GM23338 (cell line): Measurements from ENCODE around the gene RHOF.

Experiments used
- CREB1 ChIP-seq: fragments of 250-450 bp; sonication (Bioruptor Pico); IDR thresholded peaks from 2 replicates; pipeline ENCODE4 v1.5.0; 2020; ENCODE audit warnings: low read depth, mild to moderate bottlenecking, moderate library complexity
- CTCF ChIP-seq, 2 experiments: fragments of 200-600 bp in 1 of 2; sonication (generic) in 1 of 2; conservative IDR thresholded peaks; 2 replicates each; pipeline versions ENCODE4 v1.5.1 to v1.6.1; 2016 to 2017; ENCODE audit warnings: antibody characterized with exemption in 2 of 2, low read depth in 2 of 2, mild to moderate bottlenecking in 2 of 2, moderate library complexity in 1 of 2
- EZH2 ChIP-seq: fragments of 200-600 bp; sonication (generic); IDR thresholded peaks from one replicate; pipeline ENCODE4 v1.8.0; 2017; ENCODE audit warnings: antibody characterized with exemption, mild to moderate bottlenecking, low read depth; ENCODE audit not compliant: unreplicated experiment
- EZH2phosphoT487 ChIP-seq: fragments of 200-600 bp; sonication (generic); IDR thresholded peaks from one replicate; pipeline ENCODE4 v1.8.1; 2018; ENCODE audit warnings: antibody characterized with exemption; ENCODE audit not compliant: unreplicated experiment
- JUNB ChIP-seq: IDR thresholded peaks from one replicate; pipeline ENCODE4 v1.6.1; 2016; ENCODE audit warnings: antibody characterized with exemption; ENCODE audit not compliant: unreplicated experiment
- NANOG ChIP-seq: IDR thresholded peaks from 2 replicates; pipeline ENCODE4 v1.6.1; 2016; ENCODE audit warnings: antibody characterized with exemption, borderline replicate concordance
- POLR2AphosphoS5 ChIP-seq: IDR thresholded peaks from 2 replicates; pipeline ENCODE4 v1.6.1; 2016; ENCODE audit warnings: antibody characterized with exemption, low read depth
- STAT1 ChIP-seq: IDR thresholded peaks from one replicate; pipeline ENCODE4 v1.6.1; 2016; ENCODE audit warnings: antibody characterized with exemption; ENCODE audit not compliant: unreplicated experiment
- ZNF331 ChIP-seq: fragments of 250-450 bp; sonication (Bioruptor Pico); IDR thresholded peaks from 2 replicates; pipeline ENCODE4 v1.5.0; 2020; ENCODE audit warnings: low read depth, mild to moderate bottlenecking, moderate library complexity
- TF ChIP-seq, protein P1 (sequence below): IDR thresholded peaks from one replicate; pipeline ENCODE4 v1.6.1; 2018; ENCODE audit warnings: antibody characterized with exemption; ENCODE audit not compliant: unreplicated experiment

DNA sequence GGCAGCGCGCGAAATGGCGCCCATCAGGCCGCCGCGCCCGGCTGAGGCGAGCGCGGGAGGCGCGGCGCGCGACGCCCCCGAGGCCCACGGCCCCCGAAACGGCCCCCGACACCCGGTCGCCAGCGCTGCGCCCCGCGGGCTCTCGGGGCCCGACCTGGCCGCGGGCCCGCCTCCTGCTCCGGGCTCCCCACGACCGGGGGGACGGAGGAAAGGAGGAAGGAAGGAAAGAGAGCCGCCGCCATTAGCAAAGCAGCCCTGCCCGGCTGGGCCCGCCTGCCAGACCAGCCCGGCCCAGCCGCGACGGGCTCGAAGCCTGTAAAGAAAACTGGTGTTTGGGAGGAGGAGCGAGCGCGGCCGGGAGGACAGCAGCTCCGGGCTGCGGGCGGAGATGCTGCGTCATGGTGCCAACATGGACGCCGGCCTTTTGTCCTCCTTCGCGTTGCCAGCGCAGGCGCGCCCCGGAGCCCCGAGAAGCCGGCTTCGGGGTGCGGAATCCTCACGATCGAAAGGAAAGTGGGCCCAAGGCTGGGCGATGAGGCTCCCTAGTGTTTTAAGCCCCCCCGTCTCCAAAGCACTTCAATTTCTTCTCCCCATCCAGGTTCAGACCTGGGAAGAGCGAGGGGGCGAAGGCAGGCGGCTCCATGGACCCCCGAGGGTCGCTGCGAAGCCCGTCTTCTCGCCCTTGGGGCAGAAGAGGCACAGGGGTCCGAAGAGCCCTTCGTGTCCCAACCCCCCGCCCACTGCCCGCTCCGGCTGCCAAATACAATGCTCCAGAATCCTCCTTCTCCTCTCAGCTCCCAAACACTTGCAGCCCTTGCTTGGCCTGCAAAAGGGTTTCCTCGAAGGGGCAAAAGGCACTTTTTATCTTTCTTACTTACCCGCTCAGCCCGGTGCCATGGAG, 7.5 kb upstream of the RHOF start:
- TF ChIP-seq POLR2AphosphoS5 (peak; percentile 52), CTCF (conservative IDR thresholded peaks at IDR 0.05; ENCODE audit: low read depth in 2 of 2) (no peak), EZH2 (no peak), CREB1 (0 out of 2 replicates have a peak, but pooled peaks have one; percentile 22), EZH2phosphoT487 (no peak), NANOG (no peak), ZNF331 (CRISPR knock-in tag) (no peak), JUNB (no peak), STAT1 (no peak)
- TF ChIP-seq, protein P1, sequence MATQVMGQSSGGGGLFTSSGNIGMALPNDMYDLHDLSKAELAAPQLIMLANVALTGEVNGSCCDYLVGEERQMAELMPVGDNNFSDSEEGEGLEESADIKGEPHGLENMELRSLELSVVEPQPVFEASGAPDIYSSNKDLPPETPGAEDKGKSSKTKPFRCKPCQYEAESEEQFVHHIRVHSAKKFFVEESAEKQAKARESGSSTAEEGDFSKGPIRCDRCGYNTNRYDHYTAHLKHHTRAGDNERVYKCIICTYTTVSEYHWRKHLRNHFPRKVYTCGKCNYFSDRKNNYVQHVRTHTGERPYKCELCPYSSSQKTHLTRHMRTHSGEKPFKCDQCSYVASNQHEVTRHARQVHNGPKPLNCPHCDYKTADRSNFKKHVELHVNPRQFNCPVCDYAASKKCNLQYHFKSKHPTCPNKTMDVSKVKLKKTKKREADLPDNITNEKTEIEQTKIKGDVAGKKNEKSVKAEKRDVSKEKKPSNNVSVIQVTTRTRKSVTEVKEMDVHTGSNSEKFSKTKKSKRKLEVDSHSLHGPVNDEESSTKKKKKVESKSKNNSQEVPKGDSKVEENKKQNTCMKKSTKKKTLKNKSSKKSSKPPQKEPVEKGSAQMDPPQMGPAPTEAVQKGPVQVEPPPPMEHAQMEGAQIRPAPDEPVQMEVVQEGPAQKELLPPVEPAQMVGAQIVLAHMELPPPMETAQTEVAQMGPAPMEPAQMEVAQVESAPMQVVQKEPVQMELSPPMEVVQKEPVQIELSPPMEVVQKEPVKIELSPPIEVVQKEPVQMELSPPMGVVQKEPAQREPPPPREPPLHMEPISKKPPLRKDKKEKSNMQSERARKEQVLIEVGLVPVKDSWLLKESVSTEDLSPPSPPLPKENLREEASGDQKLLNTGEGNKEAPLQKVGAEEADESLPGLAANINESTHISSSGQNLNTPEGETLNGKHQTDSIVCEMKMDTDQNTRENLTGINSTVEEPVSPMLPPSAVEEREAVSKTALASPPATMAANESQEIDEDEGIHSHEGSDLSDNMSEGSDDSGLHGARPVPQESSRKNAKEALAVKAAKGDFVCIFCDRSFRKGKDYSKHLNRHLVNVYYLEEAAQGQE = no peak
